GM04504 (cell line): Measurements from ENCODE around the gene RAP1GAP2.

Source experiments
- DNase-seq: peaks from one replicate; pipeline ENCODE4 v3.0.0-alpha.2; 2012; ENCODE audit warnings: low read depth

RAP1GAP2 gene

DNA sequence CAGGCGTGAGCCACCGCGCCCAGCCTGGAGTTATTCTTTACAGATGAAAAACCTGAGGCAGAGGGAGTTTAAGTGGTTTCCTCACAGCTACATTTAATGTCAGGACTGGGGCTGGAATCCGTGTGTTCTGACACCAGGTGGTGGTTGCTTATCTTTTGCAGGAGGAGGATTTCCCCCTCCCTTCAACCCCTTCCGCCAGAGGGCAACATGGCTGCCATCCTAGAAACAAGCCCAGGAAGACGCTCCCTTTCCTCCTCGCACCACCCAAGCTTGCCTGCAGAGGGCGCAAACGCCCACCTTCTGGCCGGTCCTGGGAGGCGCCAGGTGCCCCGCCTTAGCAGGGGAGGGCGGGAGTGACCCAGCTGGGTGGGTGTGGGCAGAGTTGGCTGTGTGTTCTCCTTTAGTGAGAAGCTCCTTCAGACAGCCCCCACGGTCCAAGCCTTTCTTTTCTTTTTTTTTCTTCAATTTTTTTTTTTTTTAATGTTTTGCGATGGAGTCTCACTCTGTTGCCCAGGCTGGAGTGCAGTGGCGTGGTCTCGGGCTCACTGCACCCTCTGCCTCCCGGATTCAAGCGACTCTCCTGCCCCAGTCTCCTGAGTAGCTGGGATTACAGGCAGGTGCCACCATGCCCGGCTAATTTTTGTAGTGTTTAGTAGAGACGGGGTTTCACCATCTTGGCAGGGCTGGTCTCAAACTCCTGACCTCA, 9.9 kb upstream of the RAP1GAP2 start:
- peak; percentile 55 for DNase-seq

DNA sequence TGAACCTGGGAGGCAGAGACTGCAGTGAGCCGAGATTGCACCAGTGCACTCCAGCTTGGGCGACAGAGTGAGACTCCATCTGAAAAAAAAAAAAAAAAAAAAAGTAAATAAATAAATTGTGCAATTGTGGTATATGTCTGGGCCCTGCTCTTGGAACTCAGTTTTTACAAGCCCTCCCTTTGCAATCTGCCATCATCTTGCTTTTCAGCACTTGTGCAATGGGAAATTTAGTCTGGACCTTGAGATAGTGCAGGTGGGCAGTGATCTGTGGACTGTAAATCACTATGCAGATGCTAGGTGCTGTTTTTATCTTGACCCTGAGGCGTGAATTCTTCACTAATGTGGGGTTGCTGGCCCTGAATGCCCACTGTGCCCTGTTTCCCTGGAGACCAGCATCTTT, 6.5 kb upstream of the RAP1GAP2 start:
- DNase-seq: no peak

GRCh38 chr17:2792366-2793169, 3.7 kb upstream of the RAP1GAP2 start:
- no peak for DNase-seq

DNA sequence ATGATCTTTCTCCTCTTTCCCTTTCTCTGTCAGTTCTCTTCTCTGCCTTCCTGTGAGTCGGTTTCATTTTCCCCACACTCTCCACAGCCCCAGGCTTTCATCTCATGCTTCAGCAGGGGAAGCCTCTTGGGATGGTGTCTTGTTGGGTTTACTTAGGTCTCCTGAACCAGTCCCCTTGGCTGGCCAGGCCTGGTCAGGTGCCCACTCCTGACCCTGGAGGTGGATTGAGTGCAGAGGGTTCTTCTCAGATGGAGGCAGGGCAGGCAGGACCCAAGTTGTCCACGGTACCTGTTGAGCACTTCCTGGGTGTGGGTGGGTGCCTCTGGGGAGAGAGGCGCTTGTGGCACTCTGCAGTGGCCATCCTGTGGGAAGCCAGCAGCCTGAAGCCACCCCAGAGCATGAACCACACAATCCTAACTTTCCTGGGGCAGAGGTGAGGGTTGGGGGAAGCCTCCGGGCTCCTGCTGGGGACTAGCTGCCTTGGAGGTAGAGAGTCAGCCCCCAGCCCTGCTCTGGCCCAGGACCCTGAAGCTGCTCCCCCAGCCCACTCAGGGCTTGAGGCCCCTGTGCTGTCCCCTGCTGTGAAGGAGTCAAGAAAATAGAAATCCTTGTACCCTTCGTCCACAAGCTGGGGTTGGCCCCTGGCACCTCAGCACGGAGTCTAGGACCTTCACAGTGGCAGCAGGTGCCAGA, 2.0 kb upstream of the RAP1GAP2 start:
- no peak for DNase-seq

DNA sequence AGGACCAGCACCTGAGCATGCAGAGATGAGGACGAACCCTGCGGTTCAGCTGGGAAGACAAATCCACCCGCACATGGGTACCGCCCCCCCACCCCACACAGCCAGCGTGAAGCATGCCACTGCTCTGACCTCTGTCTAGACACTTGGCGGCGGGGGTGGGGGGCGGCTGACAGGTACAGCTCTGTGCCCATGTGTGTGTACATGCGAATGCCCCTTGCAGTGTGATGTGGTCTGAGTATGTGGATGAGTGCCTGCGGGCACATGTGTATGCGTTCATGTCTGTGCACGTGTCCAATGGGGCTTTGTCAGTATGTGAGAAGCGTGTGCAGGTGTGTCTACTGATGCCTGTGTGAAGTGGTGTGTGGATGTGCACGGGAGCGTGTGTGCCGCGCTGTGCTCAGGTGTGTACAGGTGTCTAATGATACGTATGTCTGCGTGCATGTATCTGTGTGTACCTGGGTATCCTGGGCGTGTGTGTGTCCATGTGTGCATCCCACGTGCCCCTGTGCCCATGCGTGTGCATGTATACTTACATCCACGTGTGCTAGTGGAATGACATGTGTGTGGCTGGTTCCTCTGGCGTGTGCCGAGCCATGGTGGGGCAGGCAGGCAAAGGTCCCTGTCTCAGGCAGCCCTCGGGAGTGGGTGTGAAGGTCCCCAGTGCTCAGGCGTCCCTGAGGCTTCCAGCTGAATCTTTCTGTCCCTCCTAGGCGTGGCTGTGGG, 636 bp upstream of the RAP1GAP2 start:
- DNase-seq: no peak

DNA sequence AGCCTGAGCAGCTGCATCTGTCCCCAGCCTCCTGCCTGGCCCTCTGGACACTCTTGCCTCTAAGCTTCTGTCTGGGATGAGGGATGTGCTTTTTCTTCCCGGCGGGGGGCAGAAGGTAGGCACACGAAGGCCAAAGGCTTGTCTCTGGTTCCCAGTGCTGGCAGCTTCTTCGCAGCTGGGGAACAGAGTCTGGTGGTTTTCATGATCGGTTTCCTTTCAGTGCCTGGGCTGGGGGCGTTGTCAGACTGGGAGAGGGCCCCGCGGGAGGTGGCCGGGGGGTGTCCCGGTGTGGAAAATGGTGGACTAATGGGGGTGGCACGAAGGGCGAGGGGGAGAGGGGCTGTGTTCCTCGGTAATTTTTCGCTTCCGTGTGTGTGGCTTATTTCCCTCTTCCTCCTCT, 988 bp downstream of the RAP1GAP2 start:
- DNase-seq: no peak

DNA sequence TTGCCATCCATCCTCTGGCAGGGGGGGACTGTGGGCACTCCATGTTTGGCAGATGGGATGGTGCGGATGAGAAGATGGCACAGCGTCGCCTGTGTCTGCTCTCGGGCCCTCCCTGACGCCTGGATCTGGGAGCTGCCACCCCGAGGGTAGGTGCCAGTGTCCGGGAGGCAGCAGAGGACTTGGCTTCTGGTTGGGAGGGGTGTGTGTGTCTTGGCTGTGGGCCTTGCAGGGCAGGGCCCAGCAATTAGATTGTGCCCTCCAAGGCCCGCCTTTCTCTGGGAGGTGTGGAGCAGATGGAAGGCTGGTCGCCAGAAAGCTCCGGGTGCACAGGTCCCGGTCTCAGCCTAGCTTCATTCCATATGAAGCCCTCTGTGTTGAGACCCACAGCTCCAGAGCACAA, 1.4 kb downstream of the RAP1GAP2 start:
- no peak for DNase-seq

DNA sequence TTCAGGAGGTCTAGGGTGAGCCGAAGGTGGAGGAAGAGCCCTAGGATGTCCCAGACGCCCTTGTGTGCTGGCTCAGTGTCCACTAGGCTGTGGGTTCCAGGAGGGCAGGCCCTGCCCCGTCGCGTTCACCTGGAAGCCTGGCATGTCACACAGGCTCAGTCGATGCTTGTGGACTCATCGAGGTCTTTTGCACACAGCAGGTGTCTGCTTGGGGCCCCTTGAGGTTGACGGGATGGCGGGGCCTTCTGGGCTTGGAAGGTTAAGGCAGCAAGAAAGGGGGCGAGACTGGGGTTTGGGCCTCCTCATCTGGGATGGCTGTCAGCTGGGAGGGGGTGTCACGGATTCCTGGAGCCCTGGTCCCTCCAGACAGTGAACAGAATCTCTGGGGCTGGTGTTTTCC, 1.9 kb downstream of the RAP1GAP2 start:
- DNase-seq: no peak

DNA sequence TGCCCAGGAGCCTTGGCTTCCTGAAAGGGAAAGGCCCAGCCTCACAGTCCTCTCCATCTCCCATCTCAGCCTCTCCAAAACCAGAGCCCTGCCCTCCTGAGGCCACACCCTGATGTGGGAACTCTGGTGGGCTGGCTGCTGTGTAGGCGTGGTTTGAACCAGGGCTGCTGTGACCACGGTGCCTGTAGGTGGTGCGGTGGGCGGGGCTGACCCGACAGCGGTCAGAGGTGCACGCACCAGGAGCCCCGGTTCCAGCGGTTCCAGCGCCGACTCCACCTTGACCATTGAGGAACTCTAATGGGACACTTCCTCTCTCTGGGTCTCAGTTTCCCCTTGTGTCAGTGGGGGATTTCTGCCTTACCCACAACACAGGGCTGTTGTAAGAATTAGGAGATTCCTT, 2.4 kb downstream of the RAP1GAP2 start:
- no peak for DNase-seq

DNA sequence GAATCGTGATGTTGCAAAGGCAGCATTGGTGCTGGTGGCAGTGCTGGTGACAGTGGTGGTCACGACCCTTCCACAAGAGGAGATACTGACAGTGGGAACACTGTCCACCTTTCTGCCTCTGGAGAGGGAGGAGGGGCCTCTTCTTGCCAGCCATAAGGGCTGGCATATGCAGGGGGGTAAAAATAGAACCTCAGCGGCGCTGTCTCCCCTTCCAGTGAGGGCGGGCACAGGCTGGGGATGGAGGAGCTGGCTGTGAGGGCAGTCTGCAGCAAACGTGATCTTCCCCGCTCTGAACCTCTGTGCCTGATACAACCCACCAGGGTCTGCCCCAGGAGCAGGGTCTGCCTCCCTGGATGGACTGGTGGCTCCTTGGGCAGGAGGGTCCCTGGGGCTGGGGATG, 3.4 kb downstream of the RAP1GAP2 start:
- DNase-seq: no peak

DNA sequence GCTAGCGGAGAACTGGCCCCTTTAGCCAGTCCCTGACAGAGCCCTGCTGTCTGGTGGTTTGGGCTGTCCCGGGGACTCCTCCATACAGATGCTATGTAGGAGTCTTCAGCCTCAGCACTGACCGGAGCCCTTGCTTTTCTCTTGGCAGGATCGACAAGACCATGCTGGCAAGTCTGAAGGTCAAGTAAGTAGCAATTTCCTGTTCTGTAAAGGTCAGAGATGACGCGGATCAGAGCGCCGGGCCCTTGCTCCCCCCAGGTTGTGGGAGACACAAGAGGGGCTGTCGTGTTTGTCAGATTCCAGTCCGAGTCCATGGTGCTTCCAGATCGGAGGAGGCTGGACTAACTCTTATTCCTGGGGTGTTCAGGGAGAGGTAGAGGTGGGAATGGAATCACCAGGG, 4.1 kb downstream of the RAP1GAP2 start:
- DNase-seq: no peak

DNA sequence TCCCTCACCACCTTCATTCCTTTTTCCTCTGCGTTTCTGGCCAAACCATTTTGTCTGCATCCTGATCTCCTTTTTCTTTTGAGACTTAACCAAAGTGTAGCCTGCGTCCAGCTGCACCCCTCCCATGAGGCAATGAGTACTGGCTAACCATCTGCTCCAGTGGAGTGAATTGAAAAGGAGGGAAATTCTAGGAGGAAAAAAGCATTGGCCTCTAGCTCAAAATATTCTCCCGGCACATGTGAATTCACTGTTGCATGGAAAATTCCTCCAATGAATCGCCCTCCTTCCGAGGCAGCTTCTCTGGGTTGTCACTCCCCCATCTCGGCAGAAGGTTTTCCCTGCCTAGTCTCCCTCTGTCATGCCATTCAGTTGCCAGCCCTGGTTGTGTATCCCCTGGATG, 5.6 kb downstream of the RAP1GAP2 start:
- no peak for DNase-seq

DNA sequence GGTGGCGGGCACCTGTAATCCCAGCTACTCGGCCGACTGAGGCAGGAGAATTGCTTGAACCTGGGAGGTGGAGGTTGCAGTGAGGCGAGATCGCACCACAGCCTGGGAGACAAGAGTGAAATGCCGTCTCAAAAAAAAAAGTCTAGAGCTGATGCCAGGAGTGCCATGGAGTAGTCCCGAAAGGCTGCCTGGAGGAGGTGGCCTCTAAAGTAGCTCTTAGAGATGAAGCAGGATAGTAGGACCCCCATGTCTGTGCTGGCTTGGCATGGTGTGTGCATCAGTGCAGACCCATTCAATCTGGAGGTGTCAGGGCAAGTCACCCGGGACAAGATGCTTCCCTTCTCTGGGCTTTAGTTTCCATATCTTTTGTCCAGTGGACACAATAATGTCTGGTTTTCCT, 6.3 kb downstream of the RAP1GAP2 start:
- no peak for DNase-seq

DNA sequence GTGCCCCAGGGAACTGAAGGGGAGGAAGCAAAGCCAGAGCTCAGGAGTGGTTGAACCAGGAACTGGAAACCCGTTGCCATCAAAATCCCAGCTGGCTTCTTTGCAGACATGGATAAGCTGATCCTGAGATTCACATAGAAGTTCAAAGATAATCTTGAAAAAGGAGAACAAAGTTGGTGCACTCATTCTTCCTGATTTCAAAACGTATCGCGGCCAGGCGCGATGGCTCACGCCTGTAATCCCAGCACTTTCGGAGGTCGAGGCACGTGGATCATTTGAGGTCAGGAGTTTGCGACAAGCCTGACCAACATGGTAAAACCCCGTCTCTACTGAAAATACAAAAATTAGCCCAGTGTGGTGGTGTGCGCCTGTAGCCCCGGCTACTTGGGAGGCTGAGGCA, 7.1 kb downstream of the RAP1GAP2 start:
- DNase-seq: no peak

- no peak for DNase-seq
These were observed 7.7 kb downstream of the RAP1GAP2 start for GRCh38 chr17:2803971-2804370.

DNA sequence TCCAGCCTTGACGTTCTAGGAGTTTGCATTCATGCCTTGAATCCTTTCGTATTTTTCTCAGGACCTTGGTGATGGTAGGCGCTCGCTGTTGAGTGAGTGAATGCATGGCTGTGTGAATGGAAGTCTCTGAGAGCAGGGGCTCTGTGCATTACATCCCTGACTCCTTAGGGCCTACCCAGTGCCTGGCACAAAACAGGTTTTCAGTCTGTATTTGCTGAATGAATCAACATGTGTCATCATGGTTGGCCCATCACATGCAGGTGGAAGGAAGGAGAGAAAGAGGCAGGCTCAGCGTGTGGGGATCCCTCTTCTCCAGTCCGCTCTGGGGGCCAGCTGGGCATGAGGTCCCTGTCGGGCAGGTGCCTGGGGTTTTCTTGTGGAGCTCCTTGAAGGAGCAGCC, 8.7 kb downstream of the RAP1GAP2 start:
- DNase-seq: no peak

DNA sequence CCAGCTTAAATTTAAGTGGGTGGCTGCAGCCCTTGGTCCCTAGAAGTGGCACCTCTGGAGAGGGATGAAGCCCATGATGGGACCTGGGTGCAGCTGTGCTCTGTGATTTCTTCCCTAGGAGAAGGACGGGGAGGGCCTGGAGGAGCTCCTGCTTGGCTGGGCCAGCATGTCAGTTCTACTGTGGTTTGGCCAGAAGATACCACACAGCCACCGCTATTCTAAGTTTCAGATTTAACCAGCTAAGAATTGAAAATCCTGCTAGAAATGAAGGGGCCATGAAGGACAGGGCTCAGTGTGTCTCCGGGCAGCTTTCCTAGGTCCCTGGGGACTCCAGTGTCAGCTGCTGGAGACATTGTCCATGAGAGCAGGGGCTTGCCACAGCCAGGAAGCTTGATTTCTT, 9.7 kb downstream of the RAP1GAP2 start:
- no peak for DNase-seq

DNA sequence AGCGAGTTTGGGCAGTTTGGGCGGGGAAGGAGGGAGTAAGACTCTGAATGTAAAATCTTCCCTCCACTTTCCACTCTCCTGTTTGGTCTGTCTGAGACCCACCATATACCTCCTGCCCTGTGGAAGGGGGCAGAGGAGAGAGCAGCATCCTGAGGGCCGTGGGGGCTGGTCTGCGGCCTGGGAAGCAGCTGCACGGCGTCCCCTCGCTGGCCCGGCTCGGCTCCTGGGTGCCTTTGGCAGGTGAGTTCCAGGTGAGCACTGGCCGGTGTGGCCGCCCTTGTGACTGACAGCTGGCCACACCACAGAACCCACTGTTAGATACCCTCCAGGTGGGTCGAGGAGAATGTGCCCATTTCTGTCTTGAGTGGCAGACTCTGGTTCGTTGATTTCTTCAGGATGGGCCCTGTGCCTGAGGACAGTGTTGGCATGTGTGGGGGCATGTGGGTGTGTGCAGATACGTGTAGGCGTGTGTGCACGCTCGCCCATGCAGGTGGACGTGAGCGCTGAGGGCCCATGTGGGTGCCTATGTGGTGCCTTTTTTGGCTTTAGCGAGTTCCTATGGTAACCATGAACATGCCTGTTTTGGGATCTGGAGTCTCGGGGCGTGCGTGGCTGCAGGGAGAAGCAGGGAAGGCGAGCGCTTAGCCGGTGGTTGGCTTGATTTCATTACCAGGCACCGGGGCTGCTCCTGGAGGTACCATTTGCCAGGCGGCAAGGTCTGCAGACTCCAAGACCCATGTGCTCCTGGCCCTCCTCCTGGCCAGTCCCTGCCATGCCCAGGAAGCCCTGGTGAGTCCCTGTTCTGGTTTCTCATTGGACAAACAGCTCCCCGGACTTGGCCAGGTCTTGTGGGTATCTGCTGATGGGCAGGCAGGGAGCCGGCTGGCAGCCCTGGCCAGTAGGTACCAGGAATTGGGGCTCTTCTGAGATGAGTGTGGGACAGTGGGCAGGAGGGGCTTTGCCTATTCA, 12.4 kb downstream of the RAP1GAP2 start:
- no peak for DNase-seq

GRCh38 chr17:2809337-2809736, 13.1 kb downstream of the RAP1GAP2 start:
- DNase-seq: no peak

GRCh38 chr17:2814049-2814448, 17.8 kb downstream of the RAP1GAP2 start:
- no peak for DNase-seq
